NCI-H1092 treated with DMSO at 0.1 percent for 48 hours (cell line): Measurements from ENCODE around the gene DLX4.

ENCODE experiments used
- DNase-seq: peaks from one replicate; lab custom pipeline; 2025; lab: John Stamatoyannopoulos, UW

DLX4 gene

GRCh38 chr17:49946964-49947584 lies 21.9 kb upstream of the DLX4 start:
- DNase-seq = no peak

DNA sequence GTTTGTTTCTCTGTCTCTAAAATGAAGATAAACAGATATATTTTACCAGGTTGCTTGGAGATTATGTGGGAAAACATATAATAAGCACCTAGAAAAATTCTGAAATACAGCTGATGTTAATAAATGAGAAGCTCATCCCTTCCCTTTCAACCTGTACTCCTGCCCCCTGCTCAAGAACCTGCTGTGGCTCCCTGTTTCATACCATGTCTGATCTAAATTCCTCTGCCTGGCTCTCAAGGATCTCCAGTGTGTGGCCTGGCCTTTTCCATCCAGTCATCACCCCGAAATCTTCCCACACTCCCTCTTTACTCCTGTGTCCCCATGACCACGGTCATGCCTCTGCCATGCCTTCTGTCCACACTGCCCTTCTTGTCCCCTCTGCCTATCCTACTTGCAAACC lies 19.4 kb upstream of the DLX4 start:
- no peak for DNase-seq

GRCh38 chr17:49951362-49952082 lies 17.5 kb upstream of the DLX4 start:
- DNase-seq = no peak

GRCh38 chr17:49952209-49952911 lies 16.6 kb upstream of the DLX4 start:
- peak; percentile 68 for DNase-seq

GRCh38 chr17:49952912-49953497 lies 16.0 kb upstream of the DLX4 start:
- DNase-seq = no peak

DNA sequence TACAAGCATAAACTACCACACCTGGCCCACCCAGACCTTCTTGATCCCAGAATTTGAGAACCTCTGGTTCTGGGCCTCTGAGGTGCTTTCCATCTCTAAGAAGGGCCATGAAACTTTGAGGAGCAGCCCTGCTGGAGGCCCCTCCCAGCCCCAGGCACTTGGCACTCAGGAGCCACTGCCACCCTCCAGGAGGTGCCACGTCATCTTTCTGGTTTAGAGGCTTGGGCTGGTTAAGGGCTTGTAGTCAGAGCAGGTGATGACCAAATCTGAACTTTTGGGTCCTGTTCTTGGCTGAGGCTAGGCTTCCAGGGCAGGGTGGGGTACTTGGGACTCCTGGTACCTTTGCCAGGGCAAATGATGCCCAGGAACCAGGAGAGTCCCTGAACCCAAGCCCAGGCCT lies 13.8 kb upstream of the DLX4 start:
- no peak for DNase-seq

GRCh38 chr17:49956780-49957179 lies 12.2 kb upstream of the DLX4 start:
- no peak for DNase-seq

- DNase-seq = no peak
Observed at GRCh38 chr17:49957350-49957749, 11.6 kb upstream of the DLX4 start.

GRCh38 chr17:49958723-49959122 lies 10.3 kb upstream of the DLX4 start:
- DNase-seq = no peak

- DNase-seq = no peak
Observed at GRCh38 chr17:49959183-49959935, 9.6 kb upstream of the DLX4 start.

- no peak for DNase-seq
Observed at GRCh38 chr17:49962599-49963308, 6.2 kb upstream of the DLX4 start.

DNA sequence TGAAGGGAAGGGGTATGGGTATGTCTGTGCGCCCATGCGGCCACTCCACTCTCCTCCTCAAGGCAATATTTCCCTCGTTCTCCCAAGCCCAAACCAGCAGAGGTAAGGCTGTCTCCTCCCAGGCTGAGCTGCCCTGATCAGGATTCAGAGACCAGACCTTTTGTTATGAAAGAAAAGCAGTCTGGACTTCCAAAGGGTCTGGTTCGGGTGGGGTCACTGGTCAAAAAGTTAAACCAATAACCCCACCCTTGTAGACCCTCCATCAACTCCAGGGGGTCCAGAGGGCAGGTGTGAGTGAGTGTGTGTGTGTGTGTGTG lies 5.7 kb upstream of the DLX4 start:
- no peak for DNase-seq

DNA sequence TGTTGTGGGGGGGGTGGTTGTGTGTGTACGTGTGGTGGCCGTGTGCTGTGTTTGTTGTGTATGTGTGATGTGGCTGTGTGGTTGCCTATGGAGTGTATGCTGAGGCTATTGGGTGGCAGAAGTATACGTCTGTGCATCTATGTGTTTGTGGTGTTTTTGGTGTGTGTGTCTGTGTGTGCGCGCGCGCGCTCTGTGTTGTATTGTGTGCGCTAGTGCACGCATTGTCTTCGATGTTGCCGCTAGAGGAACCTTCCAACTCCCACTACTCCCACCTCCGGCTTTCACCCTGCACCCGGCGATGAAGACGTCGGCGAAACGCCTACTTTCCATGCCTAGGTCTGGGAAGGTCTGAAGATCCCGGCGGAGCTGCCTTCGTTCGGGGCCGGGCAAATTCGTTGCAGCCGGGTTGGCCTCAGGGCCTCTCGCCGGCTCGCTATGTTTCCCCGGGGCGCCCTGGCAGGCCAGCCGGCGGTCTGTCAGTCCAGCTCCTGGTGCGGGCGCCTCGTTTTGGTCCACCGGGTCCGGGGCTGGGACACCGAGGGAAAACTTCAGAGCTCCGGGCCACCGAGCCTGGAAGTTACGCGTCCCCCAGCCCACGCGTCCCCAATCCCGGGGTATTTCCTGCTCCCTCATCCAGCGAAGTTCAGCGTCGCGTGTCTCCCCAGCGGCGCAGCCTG lies 5.2 kb upstream of the DLX4 start:
- DNase-seq = no peak

- DNase-seq = no peak
Observed at GRCh38 chr17:49964303-49964768, 4.7 kb upstream of the DLX4 start.

- no peak for DNase-seq
Observed at GRCh38 chr17:49964769-49965523, 4.0 kb upstream of the DLX4 start.

GRCh38 chr17:49965524-49965909 lies 3.5 kb upstream of the DLX4 start:
- no peak for DNase-seq

DNA sequence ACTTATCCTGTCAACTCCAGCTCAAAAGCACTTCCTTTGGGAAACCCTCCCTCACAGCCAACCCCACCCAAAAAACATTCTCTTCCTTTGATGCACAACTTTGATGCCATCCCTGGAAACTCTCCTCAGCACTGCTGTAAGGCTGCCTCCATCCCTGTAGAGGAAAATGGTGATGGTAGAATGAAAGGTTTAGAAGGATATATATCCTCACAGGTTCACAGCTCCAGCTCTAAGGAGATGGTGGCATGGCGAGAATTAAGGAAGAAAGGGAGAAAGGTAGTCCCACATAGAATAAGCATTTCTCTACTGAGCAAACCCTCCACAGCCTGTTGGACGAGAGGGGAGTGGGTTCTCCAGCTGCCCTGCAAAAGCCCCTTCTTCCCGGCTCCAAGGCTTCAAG lies 2.2 kb upstream of the DLX4 start:
- DNase-seq = no peak

- no peak for DNase-seq
Observed at GRCh38 chr17:49967205-49967604, 1.8 kb upstream of the DLX4 start.

DNA sequence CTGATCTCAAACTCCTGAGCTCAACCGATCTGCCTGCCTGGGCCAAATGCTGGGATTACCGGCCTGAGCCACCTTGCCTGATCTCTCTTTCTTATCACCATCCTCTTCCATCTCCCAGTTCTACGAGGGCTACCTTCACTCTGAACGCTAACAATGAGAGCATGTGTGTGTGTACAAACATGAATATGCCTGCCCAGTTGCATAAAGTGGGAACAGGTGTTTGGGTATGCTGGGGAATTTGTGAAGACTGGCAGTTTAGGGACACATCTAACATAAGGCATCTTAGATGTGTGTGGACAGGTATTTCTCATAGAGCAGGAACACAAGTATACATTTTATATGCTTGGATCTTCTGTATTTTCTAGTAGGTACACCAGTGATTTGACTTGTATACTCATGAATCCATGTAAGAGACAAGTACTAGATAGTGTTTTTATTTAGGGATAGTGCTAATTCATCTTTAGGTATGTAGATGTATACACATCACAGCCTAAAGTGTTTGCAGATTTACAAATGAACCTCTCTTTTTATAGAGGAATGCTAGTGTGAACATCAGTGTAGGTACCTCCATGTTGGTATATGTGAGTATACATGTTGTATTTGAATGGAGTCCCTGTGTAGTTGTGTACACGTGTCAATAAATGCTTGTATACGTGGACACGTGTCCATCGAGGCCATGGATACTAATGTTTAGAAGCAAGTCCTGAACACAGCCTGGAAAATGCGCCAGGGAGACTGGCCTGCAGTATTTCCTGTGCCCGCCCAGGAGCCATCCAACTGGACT lies 1.2 kb upstream of the DLX4 start:
- DNase-seq = no peak
